ENCODE measurements around the gene PTPRA.

DNA sequence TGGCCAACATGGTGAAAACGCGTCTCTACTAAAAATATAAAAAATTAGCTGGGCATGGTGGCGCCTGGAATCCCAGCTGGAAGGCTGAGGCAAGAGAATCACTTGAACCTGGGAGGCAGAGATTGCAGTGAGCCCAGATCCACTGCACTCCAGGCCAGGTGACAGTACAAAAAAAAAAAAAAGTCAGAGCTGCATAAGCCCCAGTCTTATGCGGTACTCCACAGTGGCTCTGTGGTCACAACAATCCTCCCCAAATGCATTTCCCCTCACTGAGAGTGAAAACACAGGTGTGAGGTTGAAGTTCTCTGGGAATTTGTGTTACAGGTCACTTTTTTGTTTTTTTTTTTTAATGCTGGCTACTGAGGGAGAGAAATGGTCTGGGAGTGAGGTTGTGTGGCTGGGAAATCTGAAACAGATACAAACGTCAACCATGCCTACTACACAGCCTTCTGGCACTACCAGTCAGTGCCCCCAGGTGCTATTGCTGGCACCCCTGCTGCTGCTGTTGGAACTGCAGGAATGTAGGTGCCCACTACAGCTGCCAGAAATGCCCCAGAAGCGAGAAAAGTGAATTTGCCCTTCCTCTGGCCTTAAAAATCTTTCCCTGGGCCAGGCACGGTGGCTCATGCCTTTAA, 178.2 kb downstream of the PTPRA start:
- TF ChIP-seq POLR2AphosphoS5 (IDR thresholded peaks at IDR 0.05; ENCODE audit: low read depth, low read length) (no peak), POLR2A (IDR thresholded peaks at IDR 0.05; ENCODE audit: low read depth, low read length) (no peak), POU2F2 (IDR thresholded peaks at IDR 0.05; ENCODE audit: low read depth, low read length) (no peak), PAX5 (IDR thresholded peaks at IDR 0.05; ENCODE audit: insufficient read depth, low read length, severe bottlenecking) (no peak), TAF1 (IDR thresholded peaks at IDR 0.05; ENCODE audit: low read depth, low read length) (no peak)

Data from GM12891 (cell line).